ENCODE data around the gene KIF21A.

GRCh38 chr12:39461059-39461458 is 18.1 kb upstream of the KIF21A start:
- TF ChIP-seq, protein P1, sequence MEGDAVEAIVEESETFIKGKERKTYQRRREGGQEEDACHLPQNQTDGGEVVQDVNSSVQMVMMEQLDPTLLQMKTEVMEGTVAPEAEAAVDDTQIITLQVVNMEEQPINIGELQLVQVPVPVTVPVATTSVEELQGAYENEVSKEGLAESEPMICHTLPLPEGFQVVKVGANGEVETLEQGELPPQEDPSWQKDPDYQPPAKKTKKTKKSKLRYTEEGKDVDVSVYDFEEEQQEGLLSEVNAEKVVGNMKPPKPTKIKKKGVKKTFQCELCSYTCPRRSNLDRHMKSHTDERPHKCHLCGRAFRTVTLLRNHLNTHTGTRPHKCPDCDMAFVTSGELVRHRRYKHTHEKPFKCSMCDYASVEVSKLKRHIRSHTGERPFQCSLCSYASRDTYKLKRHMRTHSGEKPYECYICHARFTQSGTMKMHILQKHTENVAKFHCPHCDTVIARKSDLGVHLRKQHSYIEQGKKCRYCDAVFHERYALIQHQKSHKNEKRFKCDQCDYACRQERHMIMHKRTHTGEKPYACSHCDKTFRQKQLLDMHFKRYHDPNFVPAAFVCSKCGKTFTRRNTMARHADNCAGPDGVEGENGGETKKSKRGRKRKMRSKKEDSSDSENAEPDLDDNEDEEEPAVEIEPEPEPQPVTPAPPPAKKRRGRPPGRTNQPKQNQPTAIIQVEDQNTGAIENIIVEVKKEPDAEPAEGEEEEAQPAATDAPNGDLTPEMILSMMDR (CRISPR knock-in tag; IDR thresholded peaks at IDR 0.05) = no peak
- TF ChIP-seq ZHX2 (IDR thresholded peaks at IDR 0.05; ENCODE audit: low read depth) = no peak
- no peak for TF ChIP-seq ZHX2 (CRISPR knock-in tag; IDR thresholded peaks at IDR 0.05; ENCODE audit: borderline replicate concordance)
- TF ChIP-seq ZUFSP (CRISPR knock-in tag; IDR thresholded peaks at IDR 0.05; ENCODE audit: borderline replicate concordance) = no peak
- TF ChIP-seq NR3C1 (CRISPR knock-in tag; IDR thresholded peaks at IDR 0.05) = no peak
- no peak for TF ChIP-seq MZF1 (CRISPR knock-in tag; IDR thresholded peaks at IDR 0.05; ENCODE audit: borderline replicate concordance)
- TF ChIP-seq POLR2A (IDR thresholded peaks at IDR 0.05; ENCODE audit: insufficient read depth in 1 of 2, low read depth in 2 of 2, low read length in 2 of 2) = no peak
- TF ChIP-seq SUZ12 (IDR thresholded peaks at IDR 0.05; ENCODE audit: low read depth, low read length) = no peak
- no peak for TF ChIP-seq ZFP36L1 (CRISPR knock-in tag; IDR thresholded peaks at IDR 0.05)
- no peak for TF ChIP-seq USF2 (IDR thresholded peaks at IDR 0.05; ENCODE audit: low read depth, low read length)
- no peak for TF ChIP-seq USF2 (CRISPR knock-in tag; IDR thresholded peaks at IDR 0.05; ENCODE audit: borderline replicate concordance)
- TF ChIP-seq GABPA (IDR thresholded peaks at IDR 0.05; ENCODE audit: low read depth, low read length) = no peak
- TF ChIP-seq GABPA (CRISPR knock-in tag; IDR thresholded peaks at IDR 0.05; ENCODE audit: low read depth) = no peak
- no peak for TF ChIP-seq POLR2AphosphoS5 (IDR thresholded peaks at IDR 0.05; ENCODE audit: low read depth, low read length)
- TF ChIP-seq STAG1 (CRISPR knock-in tag; IDR thresholded peaks at IDR 0.05) = no peak
- TF ChIP-seq TCF7 (IDR thresholded peaks at IDR 0.05; ENCODE audit: low read depth) = no peak
- no peak for TF ChIP-seq TCF7L2 (IDR thresholded peaks at IDR 0.05; ENCODE audit: low read depth, low read length)
